22Rv1 (cell line): Measurements from ENCODE around the gene N4BP2L2.

ENCODE experiments used
- CTCF ChIP-seq: fragments of 450-650 bp; IDR thresholded peaks from 2 replicates; pipeline ENCODE4 v1.5.1; 2017; ENCODE audit warnings: mild to moderate bottlenecking
- ZFX ChIP-seq: fragments of 450-650 bp; IDR thresholded peaks from 2 replicates; pipeline ENCODE4 v1.6.1; 2017; ENCODE audit warnings: antibody characterized with exemption, borderline replicate concordance

GRCh38 chr13:32499538-32500210, 38.9 kb downstream of the N4BP2L2 start:
- TF ChIP-seq CTCF (no peak), ZFX (no peak)
